K562 (cell line): ENCODE results near the gene TRIO. TPM values are rescaled to one million over a fixed set of nuclear protein-coding genes. Genes with fewer than 3 reads are reported as not detected.

Experiments used
- ATAC-seq: fragments of 200-7000 bp; cut with Tn5 transposase; 3 replicates; pipeline ENCODE4 v1.9.1; 2020; ENCODE audit warnings: moderate library complexity
- BruUV-seq: library from RNA; stranded (reverse); fragments of 400-500 nt; replicated peaks from 2 replicates; lab custom pipeline; 2021; lab: Mats Ljungman, UMichigan
- CTCF ChIA-PET: fragments of 300-600 bp; formaldehyde crosslinking; extraction: SDS; loops from one replicate; lab custom pipeline; 2021; ENCODE audit warnings: low intra/inter-chr PET ratio; lab: Yijun Ruan, JAX
- POLR2A ChIA-PET: fragments of 300-600, 350-650 bp; sonication (Branson Sonifier 250); formaldehyde crosslinking; extraction: SDS; loops from one replicate; lab custom pipeline; 2021; ENCODE audit warnings: antibody characterized with exemption, inconsistent platforms; lab: Yijun Ruan, JAX
- DNase-seq, 4 experiments: peaks; one replicate each; pipeline versions ENCODE4 v3.0.0 to v3.0.0-alpha.2; 2011 to 2018; ENCODE audit warnings: low spot score in 3 of 4, mixed read lengths in 3 of 4; ENCODE audit errors: extremely low read depth in 1 of 4
- FAIRE-seq: peaks from 2 replicates; lab custom pipeline; 2011; peaks lifted over from hg19 to GRCh38; lab: Jason Lieb, UNC
- H2AFZ ChIP-seq: 2 replicates; pipeline ENCODE4 v1.6.0; 2011; ENCODE audit warnings: low read depth, low read length, control low read depth, inconsistent platforms
- H3K27ac ChIP-seq: fragments of 200-600 bp; 3 replicates; pipeline ENCODE4 v1.8.0; 2011; ENCODE audit warnings: low read depth, mild to moderate bottlenecking, control low read depth, inconsistent platforms, low read length, moderate library complexity, mixed read lengths; ENCODE audit errors: extremely low read depth
- H3K27me3 ChIP-seq, 2 experiments: fragments of 300-600 bp in 1 of 2; 2 replicates in 1 of 2; 3 replicates in 1 of 2; pipeline versions ENCODE4 v1.6.0 to v1.8.0; 2011; ENCODE audit warnings: inconsistent platforms in 2 of 2, low read length in 2 of 2, mild to moderate bottlenecking in 1 of 2, mixed read lengths in 1 of 2, moderate library complexity in 1 of 2; ENCODE audit not compliant: control insufficient read depth in 2 of 2, insufficient read depth in 2 of 2
- H3K36me3 ChIP-seq: fragments of 300-600 bp; 3 replicates; pipeline ENCODE4 v1.8.0; 2011; ENCODE audit warnings: mild to moderate bottlenecking, low read length, inconsistent platforms; ENCODE audit not compliant: control insufficient read depth, insufficient read depth
- H3K4me1 ChIP-seq, 2 experiments: fragments of 200-600 bp in 1 of 2; replicated peaks in 1 of 2; 2 replicates in 1 of 2; 3 replicates in 1 of 2; pipeline versions ENCODE4 v1.5.1 to v1.8.0; 2011; ENCODE audit warnings: inconsistent platforms in 2 of 2, low read length in 2 of 2, mild to moderate bottlenecking in 1 of 2, mixed read lengths in 1 of 2, moderate library complexity in 1 of 2; ENCODE audit not compliant: control insufficient read depth in 2 of 2, insufficient read depth in 2 of 2
- H3K4me2 ChIP-seq: 2 replicates; pipeline ENCODE4 v1.6.1; 2011; ENCODE audit warnings: low read length, control low read depth, inconsistent platforms, mixed read lengths; ENCODE audit not compliant: insufficient read depth
- H3K4me3 ChIP-seq: fragments of 200-600 bp; sonication (generic), shearing (Covaris generic); 2 replicates; pipeline ENCODE4 v1.5.1; 2016; ENCODE audit warnings: control low read depth, inconsistent platforms
- H3K79me2 ChIP-seq: fragments of 200-600 bp; 3 replicates; pipeline ENCODE4 v1.8.0; 2011; ENCODE audit warnings: low read length, inconsistent platforms; ENCODE audit not compliant: control insufficient read depth, insufficient read depth
- H3K9ac ChIP-seq, 2 experiments: 2 replicates each; pipeline versions ENCODE4 v1.6.0 to v1.6.1; 2011; ENCODE audit warnings: low read depth in 2 of 2, low read length in 2 of 2, control low read depth in 1 of 2, inconsistent platforms in 1 of 2, mild to moderate bottlenecking in 1 of 2, mixed read lengths in 1 of 2; ENCODE audit not compliant: insufficient read depth in 1 of 2
- H3K9me1 ChIP-seq: one replicate; pipeline ENCODE4 v1.6.0; 2011; ENCODE audit warnings: inconsistent platforms, mild to moderate bottlenecking, low read length, moderate library complexity; ENCODE audit not compliant: control insufficient read depth, insufficient read depth
- H3K9me3 ChIP-seq: replicated peaks from 2 replicates; pipeline ENCODE4 v1.5.1; 2011; ENCODE audit warnings: low read depth, low read length, inconsistent platforms; ENCODE audit not compliant: control insufficient read depth, insufficient read depth
- H4K20me1 ChIP-seq: replicated peaks from 2 replicates; pipeline ENCODE4 v1.6.1; 2011; ENCODE audit warnings: low read length, inconsistent platforms, mixed read lengths; ENCODE audit not compliant: control insufficient read depth, insufficient read depth
- BRD4 ChIP-seq: fragments of 200-600 bp; sonication (generic); IDR thresholded peaks from 2 replicates; pipeline ENCODE4 v1.6.1; 2017; ENCODE audit warnings: inconsistent platforms
- CCAR2 ChIP-seq: fragments of 200-400 bp; formaldehyde crosslinking; IDR thresholded peaks from 2 replicates; pipeline ENCODE4 v1.6.1; 2017; ENCODE audit warnings: mild to moderate bottlenecking, low read depth, low read length
- CEBPG ChIP-seq, 3 experiments: fragments of 200-800 bp in 1 of 3; sonication (Bioruptor generic) in 1 of 3; sonication (generic) in 1 of 3; formaldehyde crosslinking in 1 of 3; IDR thresholded peaks in 2 of 3; conservative IDR thresholded peaks in 1 of 3; 2 replicates each; pipeline versions ENCODE4 v1.6.1 to v1.8.0; 2016 to 2022; ENCODE audit warnings: missing compliant biosample characterization in 2 of 3, missing genetic modification characterization in 2 of 3, mild to moderate bottlenecking in 1 of 3, missing genetic modification reagents in 1 of 3
- JUND ChIP-seq, 2 experiments: IDR thresholded peaks; 2 replicates in 1 of 2; 3 replicates in 1 of 2; pipeline ENCODE4 v1.6.1; 2011; ENCODE audit warnings: borderline replicate concordance in 2 of 2, low read depth in 2 of 2, low read length in 2 of 2, improper control_type of control experiment in 1 of 2, missing biosample characterization in 1 of 2, missing genetic modification characterization in 1 of 2, missing genetic modification reagents in 1 of 2
- KDM1A ChIP-seq, 2 experiments: fragments of 450-650 bp; IDR thresholded peaks; 2 replicates each; pipeline ENCODE4 v1.6.1; 2016; ENCODE audit warnings: mild to moderate bottlenecking in 2 of 2
- POLR2G ChIP-seq: fragments of 200-400 bp; formaldehyde crosslinking; IDR thresholded peaks from 2 replicates; pipeline ENCODE4 v1.6.1; 2017; ENCODE audit warnings: low read depth, mild to moderate bottlenecking, antibody characterized with exemption, low read length, moderate library complexity
- PRPF4 ChIP-seq: fragments of 200-400 bp; formaldehyde crosslinking; IDR thresholded peaks from one replicate; pipeline ENCODE4 v1.6.1; 2017; ENCODE audit warnings: low read length, low read depth, mild to moderate bottlenecking; ENCODE audit not compliant: insufficient read depth, poor library complexity, severe bottlenecking
- TAF15 ChIP-seq: fragments of 200-400 bp; formaldehyde crosslinking; IDR thresholded peaks from 2 replicates; pipeline ENCODE4 v1.6.1; 2017; ENCODE audit warnings: mild to moderate bottlenecking, low read depth, low read length, moderate library complexity
- ZBTB1 ChIP-seq: sonication (generic); formaldehyde crosslinking; IDR thresholded peaks from 2 replicates; pipeline ENCODE4 v1.8.1; 2023; ENCODE audit warnings: missing genetic modification reagents, low read depth, mild to moderate bottlenecking, borderline replicate concordance
- ZNF146 ChIP-seq: IDR thresholded peaks from one replicate; pipeline ENCODE4 v1.6.1; 2018; ENCODE audit warnings: missing compliant biosample characterization; ENCODE audit not compliant: unreplicated experiment
- ZNF197 ChIP-seq: fragments of 200-800 bp; sonication (Bioruptor generic); IDR thresholded peaks from 2 replicates; pipeline ENCODE4 v1.6.1; 2016; ENCODE audit warnings: low read depth, missing genetic modification characterization, missing compliant biosample characterization
- ZNF253 ChIP-seq: fragments of 250-450 bp; sonication (Bioruptor Pico); conservative IDR thresholded peaks from 2 replicates; pipeline ENCODE4 v1.6.1; 2021; ENCODE audit warnings: mild to moderate bottlenecking
- ZNF780A ChIP-seq: fragments of 250-450 bp; sonication (Bioruptor Pico); IDR thresholded peaks from 2 replicates; pipeline ENCODE4 v1.5.0; 2021; ENCODE audit warnings: mild to moderate bottlenecking
- WGBS: fragments of 100-300 bp; shearing (Covaris generic); methylation state at CpG from one replicate; pipeline ENCODE4 v1.1.6; 2016; ENCODE audit warnings: low coverage, mixed read lengths; ENCODE audit not compliant: insufficient coverage; ENCODE audit errors: missing lambda C conversion rate; 5-methylcytosine and 5-hydroxymethylcytosine counted together
- in situ Hi-C: fragments of 300-500 bp; cut with MboI; formaldehyde crosslinking; loops from 4 replicates; pipeline ENCODE4 v1.15.0; 2018; ENCODE audit warnings: inconsistent platforms, mixed read lengths
- intact Hi-C: fragments of 100-400 bp; cut with micrococcal nuclease; formaldehyde crosslinking; loops from 2 replicates; pipeline ENCODE4 v1.14.2; 2022
- polyA plus RNA-seq, 8 experiments: library from polyadenylated mRNA; depleted of rRNA in 4 of 8; stranded (reverse) in 5 of 8; unstranded in 3 of 8; fragments of >200 nt; fragmentation: Nextera tagmentation in 2 of 8; fragmentation: Illumina TruSeq in 1 of 8; extraction: Ambion mirVana in 2 of 8; extraction: Trizol in 1 of 8; gene quantifications; 2 replicates each; pipeline versions ENCODE4 v1.2.1 to v1.2.3, GENCODE V29; 2011 to 2014; ENCODE audit warnings: inconsistent platforms in 1 of 8, missing spikeins in 1 of 8
- total RNA-seq, 7 experiments: library from RNA; depleted of rRNA in 6 of 7; stranded (reverse); fragments of >200 nt in 6 of 7; fragmentation: Illumina TruSeq in 2 of 7; extraction: Trizol in 2 of 7; gene quantifications; 2 replicates each; pipeline versions ENCODE4 v1.2.1 to v1.2.3, GENCODE V29; 2011 to 2021; ENCODE audit warnings: low replicate concordance in 1 of 7
- TF ChIP-seq, protein P1 (sequence below): fragments of 250-450 bp; sonication (Bioruptor Pico); IDR thresholded peaks from 2 replicates; pipeline ENCODE4 v1.5.0; 2021
- TF ChIP-seq, protein P2 (sequence below): fragments of 250-450 bp; sonication (Bioruptor Pico); IDR thresholded peaks from 2 replicates; pipeline ENCODE4 v1.4.0; 2020; ENCODE audit warnings: mild to moderate bottlenecking, moderate library complexity

TRIO gene
- total and polyA plus RNA-seq, 9 of the 15 experiments (the other 6 are each of a cell fraction or from before 2014, with no cell fraction given) = 0.24 to 5.0 (median 1.1) TPM

DNA sequence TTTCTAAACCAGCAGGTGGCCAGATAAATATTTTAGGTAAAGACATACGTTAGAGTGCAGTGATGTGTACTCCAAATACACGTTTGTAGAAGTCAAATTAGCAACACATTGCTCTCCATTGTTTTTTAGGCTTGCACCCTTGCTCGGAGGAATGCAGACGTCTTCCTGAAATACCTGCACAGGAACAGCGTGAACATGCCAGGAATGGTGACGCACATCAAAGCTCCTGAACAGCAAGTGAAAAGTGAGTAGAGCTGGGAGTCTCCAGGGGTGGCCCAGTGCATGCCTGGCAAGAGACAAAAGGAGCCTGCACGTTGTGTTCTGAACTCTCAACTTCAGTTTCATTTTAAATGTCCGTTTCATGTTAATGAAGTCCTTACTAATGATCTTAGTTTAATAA lies 231.0 kb downstream of the TRIO start:
- CTCF ChIA-PET = no interaction called here

More for the DNA sequence above, 231.0 kb downstream of the TRIO start:
- BruUV-seq = no TSS peak
- Histone ChIP-seq H3K4me1 (no peaks in the 10 kb centered on the region), H2AFZ (no peak overlapping the region), H3K9ac (no peak overlapping the region), H3K4me3 (no peak overlapping the region), H3K4me2 (no peak overlapping the region), H3K27me3 (peaks cover 0 to 8% of the 10 kb centered on the region in 2 experiments; a peak in 2 of 5 replicates), H3K79me2 (no peaks in the 10 kb centered on the region), H3K9me1 (no peaks in the 10 kb centered on the region), H3K36me3 (no peaks in the 10 kb centered on the region), H4K20me1 (no peaks in the 10 kb centered on the region), H3K27ac (no peak overlapping the region), H3K9me3 (no peaks in the 10 kb centered on the region)
- POLR2A ChIA-PET = no interaction called here
- 1% methylated on average over 8 of the region's 8 CpGs for WGBS
- in situ Hi-C loops (no loop called here), intact Hi-C loops (no loop called here)
- no peak for TF ChIP-seq CCAR2
- no peak for TF ChIP-seq ZBTB1
- no peak for TF ChIP-seq ZNF146
- TF ChIP-seq CEBPG (CRISPR knock-in tag; IDR thresholded peaks at IDR 0.05) = no peak
- TF ChIP-seq CEBPG (tag; conservative IDR thresholded peaks at IDR 0.05 in 1 of 2, IDR thresholded peaks at IDR 0.05 in 1 of 2) = no peak
- TF ChIP-seq ZNF253 (CRISPR knock-in tag) = no peak
- TF ChIP-seq ZNF197 (CRISPR knock-in tag) = no peak
- no peak for TF ChIP-seq TAF15
- TF ChIP-seq KDM1A (IDR thresholded peaks at IDR 0.05) = no peak
- no peak for TF ChIP-seq ZNF780A (CRISPR knock-in tag)
- no peak for TF ChIP-seq BRD4
- TF ChIP-seq PRPF4 = no peak
- TF ChIP-seq POLR2G = no peak
- TF ChIP-seq, protein P1, sequence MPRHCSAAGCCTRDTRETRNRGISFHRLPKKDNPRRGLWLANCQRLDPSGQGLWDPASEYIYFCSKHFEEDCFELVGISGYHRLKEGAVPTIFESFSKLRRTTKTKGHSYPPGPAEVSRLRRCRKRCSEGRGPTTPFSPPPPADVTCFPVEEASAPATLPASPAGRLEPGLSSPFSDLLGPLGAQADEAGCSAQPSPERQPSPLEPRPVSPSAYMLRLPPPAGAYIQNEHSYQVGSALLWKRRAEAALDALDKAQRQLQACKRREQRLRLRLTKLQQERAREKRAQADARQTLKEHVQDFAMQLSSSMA (CRISPR knock-in tag) = no peak
- TF ChIP-seq, protein P2, sequence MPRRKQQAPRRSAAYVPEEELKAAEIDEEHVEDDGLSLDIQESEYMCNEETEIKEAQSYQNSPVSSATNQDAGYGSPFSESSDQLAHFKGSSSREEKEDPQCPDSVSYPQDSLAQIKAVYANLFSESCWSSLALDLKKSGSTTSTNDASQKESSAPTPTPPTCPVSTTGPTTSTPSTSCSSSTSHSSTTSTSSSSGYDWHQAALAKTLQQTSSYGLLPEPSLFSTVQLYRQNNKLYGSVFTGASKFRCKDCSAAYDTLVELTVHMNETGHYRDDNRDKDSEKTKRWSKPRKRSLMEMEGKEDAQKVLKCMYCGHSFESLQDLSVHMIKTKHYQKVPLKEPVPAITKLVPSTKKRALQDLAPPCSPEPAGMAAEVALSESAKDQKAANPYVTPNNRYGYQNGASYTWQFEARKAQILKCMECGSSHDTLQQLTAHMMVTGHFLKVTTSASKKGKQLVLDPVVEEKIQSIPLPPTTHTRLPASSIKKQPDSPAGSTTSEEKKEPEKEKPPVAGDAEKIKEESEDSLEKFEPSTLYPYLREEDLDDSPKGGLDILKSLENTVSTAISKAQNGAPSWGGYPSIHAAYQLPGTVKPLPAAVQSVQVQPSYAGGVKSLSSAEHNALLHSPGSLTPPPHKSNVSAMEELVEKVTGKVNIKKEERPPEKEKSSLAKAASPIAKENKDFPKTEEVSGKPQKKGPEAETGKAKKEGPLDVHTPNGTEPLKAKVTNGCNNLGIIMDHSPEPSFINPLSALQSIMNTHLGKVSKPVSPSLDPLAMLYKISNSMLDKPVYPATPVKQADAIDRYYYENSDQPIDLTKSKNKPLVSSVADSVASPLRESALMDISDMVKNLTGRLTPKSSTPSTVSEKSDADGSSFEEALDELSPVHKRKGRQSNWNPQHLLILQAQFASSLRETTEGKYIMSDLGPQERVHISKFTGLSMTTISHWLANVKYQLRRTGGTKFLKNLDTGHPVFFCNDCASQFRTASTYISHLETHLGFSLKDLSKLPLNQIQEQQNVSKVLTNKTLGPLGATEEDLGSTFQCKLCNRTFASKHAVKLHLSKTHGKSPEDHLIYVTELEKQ = no peak
- TF ChIP-seq JUND (IDR thresholded peaks at IDR 0.05; ENCODE audit: borderline replicate concordance, low read depth, low read length) = no peak
- no peak for TF ChIP-seq JUND (tag; IDR thresholded peaks at IDR 0.05; ENCODE audit: borderline replicate concordance, low read depth, low read length)
- no peak for FAIRE-seq
- ATAC-seq = no peak
- DNase-seq = no peak
